Neural progenitor cell (in vitro differentiated cells): Measurements from ENCODE around the gene TSPAN15. TPM values are rescaled to one million over a fixed set of nuclear protein-coding genes. Genes with fewer than 3 reads are reported as not detected.

Experiments
- DNase-seq: peaks from one replicate; pipeline ENCODE4 v3.0.0-alpha.2; 2016; ENCODE audit warnings: low spot score
- H2AFZ ChIP-seq: fragments of 200-600 bp; sonication (generic); replicated peaks from 2 replicates; pipeline ENCODE4 v1.6.1; 2016; ENCODE audit warnings: antibody characterized with exemption
- H3F3A ChIP-seq: fragments of 200-600 bp; sonication (generic); 2 replicates; pipeline ENCODE4 v1.6.1; 2016; ENCODE audit warnings: antibody characterized with exemption, low read depth
- H3K27ac ChIP-seq: fragments of 200-600 bp; sonication (generic); 2 replicates; pipeline ENCODE4 v1.5.1; 2016; ENCODE audit warnings: mild to moderate bottlenecking
- H3K27me3 ChIP-seq: fragments of 200-600 bp; sonication (generic); 2 replicates; pipeline ENCODE4 v1.6.1; 2016; ENCODE audit warnings: mild to moderate bottlenecking, moderate library complexity
- H3K36me3 ChIP-seq: fragments of 200-600 bp; sonication (generic); 2 replicates; pipeline ENCODE4 v1.5.1; 2016
- H3K4me1 ChIP-seq: fragments of 200-600 bp; sonication (generic); 2 replicates; pipeline ENCODE4 v1.6.1; 2016; ENCODE audit warnings: mixed run types
- H3K4me2 ChIP-seq: fragments of 200-600 bp; sonication (generic); 2 replicates; pipeline ENCODE4 v1.6.1; 2016
- H3K4me3 ChIP-seq: fragments of 200-600 bp; sonication (generic); 2 replicates; pipeline ENCODE4 v1.5.1; 2016
- H3K79me2 ChIP-seq: fragments of 200-600 bp; sonication (generic); 2 replicates; pipeline ENCODE4 v1.6.1; 2016; ENCODE audit warnings: low read depth
- H3K9ac ChIP-seq: fragments of 200-600 bp; sonication (generic); 2 replicates; pipeline ENCODE4 v1.6.1; 2016
- H3K9me3 ChIP-seq: fragments of 200-600 bp; sonication (generic); 2 replicates; pipeline ENCODE4 v1.5.1; 2016; ENCODE audit warnings: low read depth
- H4K20me1 ChIP-seq: fragments of 200-600 bp; sonication (generic); 2 replicates; pipeline ENCODE4 v1.6.1; 2016; ENCODE audit warnings: low read depth
- H3K27ac Mint-ChIP-seq: 3 replicates; pipeline ENCODE4 v1.8.0; 2021; ENCODE audit warnings: mixed read lengths
- H3K27me3 Mint-ChIP-seq: 2 replicates; pipeline ENCODE4 v1.8.0; 2022; ENCODE audit warnings: low read depth, mild to moderate bottlenecking, inconsistent platforms, moderate library complexity, mixed read lengths; ENCODE audit not compliant: insufficient read depth
- H3K36me3 Mint-ChIP-seq: 3 replicates; pipeline ENCODE4 v1.8.0; 2021; ENCODE audit warnings: mixed read lengths
- H3K4me1 Mint-ChIP-seq: 3 replicates; pipeline ENCODE4 v1.8.0; 2021; ENCODE audit warnings: mixed read lengths
- H3K4me3 Mint-ChIP-seq: 3 replicates; pipeline ENCODE4 v1.8.0; 2021; ENCODE audit warnings: mild to moderate bottlenecking, moderate library complexity, mixed read lengths
- H3K9me3 Mint-ChIP-seq: 3 replicates; pipeline ENCODE4 v1.8.0; 2020; ENCODE audit warnings: mixed read lengths
- EZH2 ChIP-seq: fragments of 200-600 bp; sonication (generic); IDR thresholded peaks from 2 replicates; pipeline ENCODE4 v1.6.1; 2017; ENCODE audit warnings: antibody characterized with exemption, mild to moderate bottlenecking, moderate library complexity
- EZH2phosphoT487 ChIP-seq: fragments of 200-600 bp; sonication (generic); IDR thresholded peaks from 2 replicates; pipeline ENCODE4 v1.6.1; 2017; ENCODE audit warnings: antibody characterized with exemption
- total RNA-seq: library from RNA; depleted of rRNA; stranded (reverse); fragments of >200 nt; gene quantifications from 2 replicates; pipeline ENCODE4 v1.2.3, GENCODE V29; 2015; ENCODE audit warnings: low replicate concordance
- TF ChIP-seq, protein P1 (sequence below): fragments of 200-600 bp; sonication (generic); IDR thresholded peaks from 2 replicates; pipeline ENCODE4 v1.5.1; 2017; ENCODE audit warnings: antibody characterized with exemption, mild to moderate bottlenecking

TSPAN15 gene
- total RNA-seq, 1 donor from 2014 or later = 6.8 TPM

DNA sequence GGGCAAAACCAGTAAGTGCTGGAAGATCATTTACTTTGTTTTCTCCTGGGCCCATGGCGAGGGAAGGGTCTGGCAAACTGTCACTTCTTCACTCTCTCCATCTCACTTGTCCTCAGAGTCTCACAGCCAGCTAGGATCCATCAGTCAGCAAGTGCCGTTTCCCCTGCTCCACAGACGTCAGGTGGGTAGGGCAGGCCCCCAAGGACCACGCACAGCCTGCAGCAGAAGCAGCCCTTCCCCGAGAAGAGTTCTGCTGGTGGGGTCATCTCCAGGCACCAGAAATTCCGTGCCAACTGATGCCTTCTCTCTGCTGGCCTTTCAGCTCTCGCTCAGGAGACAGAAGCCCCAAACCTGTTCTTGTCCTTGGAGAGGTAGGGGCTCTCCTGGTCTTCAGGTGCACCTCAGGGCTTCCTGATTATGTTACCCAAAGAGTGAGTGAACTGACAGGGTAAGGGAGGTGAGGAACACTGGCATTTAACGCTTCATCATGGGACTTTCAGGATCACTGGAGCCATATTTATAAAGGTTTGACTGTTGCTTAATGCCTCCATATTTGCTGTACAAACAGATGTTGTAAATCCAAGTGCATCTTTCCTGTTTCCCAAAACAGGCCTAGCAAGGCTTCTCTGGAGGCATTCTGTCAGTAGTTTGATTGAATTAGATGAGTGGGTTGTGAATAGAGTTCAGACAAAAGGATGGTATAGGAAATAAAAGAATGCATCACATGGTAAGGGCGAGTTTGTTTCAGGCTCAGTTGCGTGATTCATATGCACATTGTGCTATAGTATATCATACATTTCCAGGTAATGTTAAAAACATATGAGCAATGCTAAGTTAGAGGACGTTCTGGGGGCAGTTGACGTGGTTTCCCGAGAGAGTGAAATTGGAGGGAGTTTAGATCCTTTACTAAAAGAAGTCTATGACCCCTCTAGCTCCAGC lies 13.7 kb upstream of the TSPAN15 start:
- Histone ChIP-seq H4K20me1 (no peaks in the 10 kb centered on the region), H3K27ac (no peak overlapping the region), H3K4me1 (no peaks in the 10 kb centered on the region), H3K27me3 (no peaks in the 10 kb centered on the region), H3K9me3 (no peaks in the 10 kb centered on the region), H3K4me2 (no peak overlapping the region), H2AFZ (no peak overlapping the region), H3K79me2 (no peaks in the 10 kb centered on the region), H3F3A (no peaks in the 10 kb centered on the region), H3K9ac (no peak overlapping the region), H3K4me3 (no peak overlapping the region), H3K36me3 (no peaks in the 10 kb centered on the region)
- Mint-ChIP-seq H3K9me3 (no peaks in the 10 kb centered on the region), H3K27me3 (peaks cover 4% of the 10 kb centered on the region), H3K4me1 (peaks cover 20% of the 10 kb centered on the region), H3K4me3 (no peak overlapping the region), H3K27ac (no peak overlapping the region), H3K36me3 (no peaks in the 10 kb centered on the region)
- TF ChIP-seq, protein P1, sequence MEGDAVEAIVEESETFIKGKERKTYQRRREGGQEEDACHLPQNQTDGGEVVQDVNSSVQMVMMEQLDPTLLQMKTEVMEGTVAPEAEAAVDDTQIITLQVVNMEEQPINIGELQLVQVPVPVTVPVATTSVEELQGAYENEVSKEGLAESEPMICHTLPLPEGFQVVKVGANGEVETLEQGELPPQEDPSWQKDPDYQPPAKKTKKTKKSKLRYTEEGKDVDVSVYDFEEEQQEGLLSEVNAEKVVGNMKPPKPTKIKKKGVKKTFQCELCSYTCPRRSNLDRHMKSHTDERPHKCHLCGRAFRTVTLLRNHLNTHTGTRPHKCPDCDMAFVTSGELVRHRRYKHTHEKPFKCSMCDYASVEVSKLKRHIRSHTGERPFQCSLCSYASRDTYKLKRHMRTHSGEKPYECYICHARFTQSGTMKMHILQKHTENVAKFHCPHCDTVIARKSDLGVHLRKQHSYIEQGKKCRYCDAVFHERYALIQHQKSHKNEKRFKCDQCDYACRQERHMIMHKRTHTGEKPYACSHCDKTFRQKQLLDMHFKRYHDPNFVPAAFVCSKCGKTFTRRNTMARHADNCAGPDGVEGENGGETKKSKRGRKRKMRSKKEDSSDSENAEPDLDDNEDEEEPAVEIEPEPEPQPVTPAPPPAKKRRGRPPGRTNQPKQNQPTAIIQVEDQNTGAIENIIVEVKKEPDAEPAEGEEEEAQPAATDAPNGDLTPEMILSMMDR = no peak
- TF ChIP-seq EZH2phosphoT487 (no peak), EZH2 (no peak)
- DNase-seq = no peak

DNA sequence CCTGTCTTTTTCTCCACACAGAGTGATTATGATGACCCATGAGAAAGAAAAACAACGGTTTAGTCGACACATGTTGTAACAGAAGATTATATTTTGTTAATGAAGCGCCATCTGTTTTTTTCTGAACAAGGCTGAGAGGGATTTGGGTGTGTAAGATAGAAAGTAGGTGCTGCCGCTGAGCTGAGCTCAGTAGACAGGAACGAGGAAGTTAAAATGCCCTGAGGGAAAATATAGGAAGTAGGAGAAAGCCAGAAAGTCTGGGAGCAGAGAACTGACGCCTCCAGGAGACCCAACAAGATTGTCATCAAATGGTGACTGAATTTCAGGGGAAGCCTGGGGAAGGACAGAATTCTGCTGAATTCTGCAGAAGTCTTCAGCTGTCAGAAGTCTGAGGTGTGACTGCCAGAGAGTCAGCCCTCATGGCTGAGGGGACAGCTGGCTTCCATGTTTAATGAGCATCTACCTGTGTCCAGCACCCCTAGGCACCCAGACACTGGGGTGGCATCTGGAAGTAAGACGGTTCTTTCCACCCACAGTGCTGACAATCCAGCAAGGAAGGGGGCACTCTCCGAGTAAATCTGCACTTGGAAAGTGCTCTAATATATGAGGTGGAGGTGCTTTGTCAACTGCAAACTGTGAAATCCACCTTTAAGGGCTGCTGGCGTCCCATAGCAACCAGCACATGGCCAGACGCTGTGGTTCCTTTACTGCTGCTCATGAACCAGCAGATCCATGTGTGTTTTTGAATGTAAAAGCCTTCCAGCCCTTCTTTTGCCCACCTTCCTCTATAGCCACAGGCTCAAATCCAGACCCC lies 12.5 kb upstream of the TSPAN15 start:
- H3K27me3 Mint-ChIP-seq = peaks cover 7% of the 10 kb centered on the region
- H4K20me1 ChIP-seq = no peaks in the 10 kb centered on the region
- no peaks in the 10 kb centered on the region for H3F3A ChIP-seq
- no peaks in the 10 kb centered on the region for H3K27me3 ChIP-seq
- H3K9me3 ChIP-seq = no peaks in the 10 kb centered on the region
- H3K4me1 Mint-ChIP-seq = peaks cover 20% of the 10 kb centered on the region
- no peak overlapping the region for H3K27ac Mint-ChIP-seq
- DNase-seq = no peak
- no peak overlapping the region for H3K9ac ChIP-seq
- H3K9me3 Mint-ChIP-seq = no peaks in the 10 kb centered on the region
- H3K27ac ChIP-seq = no peak overlapping the region
- no peak overlapping the region for H3K4me2 ChIP-seq
- H3K36me3 ChIP-seq = no peaks in the 10 kb centered on the region
- H3K4me1 ChIP-seq = no peaks in the 10 kb centered on the region
- H3K4me3 ChIP-seq = no peak overlapping the region
- TF ChIP-seq EZH2 = no peak
- no peak for TF ChIP-seq EZH2phosphoT487
- TF ChIP-seq, protein P1 = no peak
- H3K79me2 ChIP-seq = no peaks in the 10 kb centered on the region
- H2AFZ ChIP-seq = no peak overlapping the region
- no peaks in the 10 kb centered on the region for H3K36me3 Mint-ChIP-seq
- no peak overlapping the region for H3K4me3 Mint-ChIP-seq

DNA sequence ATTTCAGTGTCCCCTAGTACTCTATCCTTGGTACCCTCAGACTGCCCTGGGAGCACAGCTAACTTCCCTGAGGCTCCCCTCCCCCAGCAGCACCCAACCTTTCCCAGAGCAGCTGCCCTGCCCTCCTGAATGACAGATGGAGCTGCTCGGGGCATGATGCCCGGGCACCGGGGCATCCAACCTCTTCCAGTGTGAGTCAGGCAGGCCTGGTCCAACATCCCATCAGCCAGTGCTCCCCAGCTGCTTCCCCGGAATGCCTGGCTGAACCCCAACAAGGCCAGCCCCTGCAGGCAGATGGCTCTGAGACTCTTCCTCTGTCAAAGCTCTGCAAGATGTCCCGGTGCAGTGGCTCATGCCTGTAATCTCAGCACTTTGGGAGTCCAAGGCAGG lies 11.9 kb upstream of the TSPAN15 start:
- H3K27me3 ChIP-seq = no peaks in the 10 kb centered on the region
- peaks cover 7% of the 10 kb centered on the region for H3K27me3 Mint-ChIP-seq
- DNase-seq = no peak
- H3K9ac ChIP-seq = no peak overlapping the region
- H3K36me3 ChIP-seq = no peaks in the 10 kb centered on the region
- no peak overlapping the region for H3K4me3 Mint-ChIP-seq
- no peaks in the 10 kb centered on the region for H3F3A ChIP-seq
- no peak overlapping the region for H3K4me3 ChIP-seq
- H3K79me2 ChIP-seq = no peaks in the 10 kb centered on the region
- H3K9me3 Mint-ChIP-seq = no peaks in the 10 kb centered on the region
- H3K27ac Mint-ChIP-seq = no peak overlapping the region
- H2AFZ ChIP-seq = no peak overlapping the region
- no peak overlapping the region for H3K4me2 ChIP-seq
- no peaks in the 10 kb centered on the region for H3K36me3 Mint-ChIP-seq
- TF ChIP-seq, protein P1 = no peak
- TF ChIP-seq EZH2 (no peak), EZH2phosphoT487 (no peak)
- no peak overlapping the region for H3K27ac ChIP-seq
- H3K4me1 ChIP-seq = no peaks in the 10 kb centered on the region
- H4K20me1 ChIP-seq = no peaks in the 10 kb centered on the region
- peaks cover 20% of the 10 kb centered on the region for H3K4me1 Mint-ChIP-seq
- H3K9me3 ChIP-seq = no peaks in the 10 kb centered on the region
